Panc1 (cell line): ENCODE results near the gene PKP4. TPM values are rescaled to one million over a fixed set of nuclear protein-coding genes. Genes with fewer than 3 reads are reported as not detected.

Source experiments
- ATAC-seq: fragments of 200-7000 bp; cut with Tn5 transposase; 2 replicates; pipeline ENCODE4 v1.9.1; 2020; ENCODE audit warnings: mild to moderate bottlenecking, moderate library complexity
- BruUV-seq: library from RNA; stranded (reverse); fragments of 400-500 nt; replicated peaks from 2 replicates; lab custom pipeline; 2021; lab: Mats Ljungman, UMichigan
- CTCF ChIA-PET: fragments of 300-600 bp; sonication (Branson Sonifier 250); formaldehyde crosslinking; loops from one replicate; lab custom pipeline; 2022; ENCODE audit warnings: antibody characterized with exemption; lab: Charles Lee
- POLR2A ChIA-PET: fragments of 300-600 bp; sonication (Branson Sonifier 250); formaldehyde crosslinking; loops from one replicate; lab custom pipeline; 2022; ENCODE audit warnings: antibody characterized with exemption; lab: Charles Lee
- DNase-seq: peaks from one replicate; pipeline ENCODE4 v3.0.0-alpha.2; 2010; ENCODE audit warnings: low read depth, low spot score
- H3K27ac ChIP-seq: 2 replicates; pipeline ENCODE4 v1.5.1; 2011; ENCODE audit warnings: mild to moderate bottlenecking, low read length, inconsistent platforms
- H3K27me3 ChIP-seq: fragments of 200-500 bp; sonication (Bioruptor generic); 2 replicates; pipeline ENCODE4 v1.6.0; 2014; ENCODE audit warnings: low read length, inconsistent platforms; ENCODE audit not compliant: control insufficient read depth, insufficient read depth
- H3K36me3 ChIP-seq: fragments of 200-500 bp; sonication (Bioruptor generic); 2 replicates; pipeline ENCODE4 v1.5.1; 2014; ENCODE audit warnings: inconsistent platforms, mild to moderate bottlenecking, low read length, moderate library complexity; ENCODE audit not compliant: control insufficient read depth, insufficient read depth
- H3K4me1 ChIP-seq: 2 replicates; pipeline ENCODE4 v1.5.1; 2011; ENCODE audit warnings: inconsistent platforms, mild to moderate bottlenecking, low read length, moderate library complexity; ENCODE audit not compliant: control insufficient read depth, insufficient read depth
- H3K4me3 ChIP-seq, 2 experiments: 2 replicates each; pipeline ENCODE4 v1.5.1; 2011 to 2012; ENCODE audit warnings: low read depth in 2 of 2, low read length in 2 of 2, mild to moderate bottlenecking in 2 of 2, inconsistent platforms in 1 of 2, moderate library complexity in 1 of 2
- H3K9me3 ChIP-seq: fragments of 200-500 bp; sonication (Bioruptor generic); 2 replicates; pipeline ENCODE4 v1.5.1; 2014; ENCODE audit warnings: low read depth, mild to moderate bottlenecking, inconsistent platforms, low read length, moderate library complexity; ENCODE audit not compliant: control insufficient read depth, insufficient read depth
- POLR2AphosphoS5 ChIP-seq: IDR thresholded peaks from 2 replicates; pipeline ENCODE4 v1.6.1; 2012; ENCODE audit warnings: mild to moderate bottlenecking, low read depth, low read length, moderate library complexity
- REST ChIP-seq, 2 experiments: IDR thresholded peaks; 2 replicates each; pipeline ENCODE4 v1.6.1; 2011 to 2012; ENCODE audit warnings: low read depth in 2 of 2, control low read depth in 1 of 2, low read length in 1 of 2, mild to moderate bottlenecking in 1 of 2, moderate library complexity in 1 of 2; ENCODE audit not compliant: insufficient read depth in 1 of 2
- SIN3A ChIP-seq: IDR thresholded peaks from 2 replicates; pipeline ENCODE4 v1.6.1; 2012; ENCODE audit warnings: low read depth, mild to moderate bottlenecking, low read length, moderate library complexity, borderline replicate concordance; ENCODE audit not compliant: insufficient read depth
- TCF7L2 ChIP-seq: IDR thresholded peaks from 2 replicates; pipeline ENCODE4 v1.6.1; 2011; ENCODE audit warnings: mild to moderate bottlenecking, low read depth, low read length, inconsistent platforms
- in situ Hi-C: cut with HindIII; loops from 2 replicates; pipeline ENCODE4 v1.10.0; 2016; ENCODE audit warnings: low sequenced_read_pairs, low pct_unique_long_range_greater_than_20kb
- intact Hi-C: fragments of 100-400 bp; cut with micrococcal nuclease; formaldehyde crosslinking; loops from one replicate; pipeline ENCODE4 v1.10.0; 2022; ENCODE audit not compliant: unreplicated experiment
- total RNA-seq: library from RNA; stranded (reverse); gene quantifications from one replicate; pipeline ENCODE4 v1.2.1, GENCODE V29; 2021; ENCODE audit not compliant: unreplicated experiment
- TF ChIP-seq, protein P1 (sequence below): fragments of 450-650 bp; IDR thresholded peaks from 2 replicates; pipeline ENCODE4 v1.5.1; 2017; ENCODE audit warnings: mild to moderate bottlenecking

PKP4 gene
- total RNA-seq, 1 experiment from 2014 or later: 81.7 TPM

DNA sequence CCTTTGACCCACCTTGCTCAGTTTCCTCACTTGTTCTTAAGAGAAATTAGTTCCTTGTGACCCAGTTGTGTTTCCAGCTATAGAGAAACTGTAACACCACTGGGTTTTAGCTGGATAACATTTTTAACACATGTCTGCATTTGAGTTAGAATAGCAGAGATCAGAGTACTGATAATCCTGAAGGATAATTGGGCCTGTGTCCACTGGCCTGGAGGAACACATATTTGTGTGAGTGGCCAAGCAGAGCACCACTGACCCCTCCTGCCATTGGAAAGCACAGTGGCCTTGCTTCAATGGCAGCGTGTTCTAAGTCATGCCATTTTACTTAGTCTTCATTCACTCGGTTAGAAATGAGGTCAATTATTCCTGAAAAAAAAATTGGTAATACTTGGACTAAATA lies 42.6 kb downstream of the PKP4 start:
- ChIA-PET CTCF (interaction anchor here (0.7 kb wide), 1 partner anchor 43 kb away, joined by 13 read pairs; the partner anchor contains the start of genes CCDC148 and PKP4), POLR2A (no interaction called here)
- H3K4me1 ChIP-seq: peaks cover 72% of the 10 kb centered on the region
- intact Hi-C loops: no loop called here
- DNase-seq (no peak), ATAC-seq (no peak)
- BruUV-seq: no TSS peak
- no peak overlapping the region for H3K4me3 ChIP-seq
- in situ Hi-C loops: no loop called here
- H3K9me3 ChIP-seq: no peaks in the 10 kb centered on the region
- H3K27ac ChIP-seq: peak overlapping the region; percentile 34; the same call in 1 of the 2 replicates
- H3K27me3 ChIP-seq: no peaks in the 10 kb centered on the region
- no peak for TF ChIP-seq POLR2AphosphoS5
- no peak for TF ChIP-seq TCF7L2
- TF ChIP-seq, protein P1, sequence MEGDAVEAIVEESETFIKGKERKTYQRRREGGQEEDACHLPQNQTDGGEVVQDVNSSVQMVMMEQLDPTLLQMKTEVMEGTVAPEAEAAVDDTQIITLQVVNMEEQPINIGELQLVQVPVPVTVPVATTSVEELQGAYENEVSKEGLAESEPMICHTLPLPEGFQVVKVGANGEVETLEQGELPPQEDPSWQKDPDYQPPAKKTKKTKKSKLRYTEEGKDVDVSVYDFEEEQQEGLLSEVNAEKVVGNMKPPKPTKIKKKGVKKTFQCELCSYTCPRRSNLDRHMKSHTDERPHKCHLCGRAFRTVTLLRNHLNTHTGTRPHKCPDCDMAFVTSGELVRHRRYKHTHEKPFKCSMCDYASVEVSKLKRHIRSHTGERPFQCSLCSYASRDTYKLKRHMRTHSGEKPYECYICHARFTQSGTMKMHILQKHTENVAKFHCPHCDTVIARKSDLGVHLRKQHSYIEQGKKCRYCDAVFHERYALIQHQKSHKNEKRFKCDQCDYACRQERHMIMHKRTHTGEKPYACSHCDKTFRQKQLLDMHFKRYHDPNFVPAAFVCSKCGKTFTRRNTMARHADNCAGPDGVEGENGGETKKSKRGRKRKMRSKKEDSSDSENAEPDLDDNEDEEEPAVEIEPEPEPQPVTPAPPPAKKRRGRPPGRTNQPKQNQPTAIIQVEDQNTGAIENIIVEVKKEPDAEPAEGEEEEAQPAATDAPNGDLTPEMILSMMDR: no peak
- no peak for TF ChIP-seq SIN3A
- TF ChIP-seq REST (IDR thresholded peaks at IDR 0.05; ENCODE audit: insufficient read depth in 1 of 2, low read depth in 2 of 2, low read length in 1 of 2): no peak
- no peaks in the 10 kb centered on the region for H3K36me3 ChIP-seq

GRCh38 chr2:158500333-158500732 lies 43.6 kb downstream of the PKP4 start:
- intact Hi-C loops (no loop called here), in situ Hi-C loops (no loop called here)
- Histone ChIP-seq H3K4me3 (no peak overlapping the region), H3K36me3 (no peaks in the 10 kb centered on the region), H3K9me3 (no peaks in the 10 kb centered on the region), H3K27me3 (no peaks in the 10 kb centered on the region), H3K4me1 (peaks cover 77% of the 10 kb centered on the region), H3K27ac (peak overlapping the region; percentile 31; the same call in 1 of the 2 replicates)
- CTCF ChIA-PET: no interaction called here
- POLR2A ChIA-PET: no interaction called here
- no peak for TF ChIP-seq REST (IDR thresholded peaks at IDR 0.05; ENCODE audit: insufficient read depth in 1 of 2, low read depth in 2 of 2, low read length in 1 of 2)
- TF ChIP-seq, protein P1: no peak
- no peak for TF ChIP-seq TCF7L2
- no peak for TF ChIP-seq SIN3A
- TF ChIP-seq POLR2AphosphoS5: no peak
- ATAC-seq: no peak
- no TSS peak for BruUV-seq
- no peak for DNase-seq
